Measurements from ENCODE around the gene AKAP13. TPM values are rescaled to one million over a fixed set of nuclear protein-coding genes. Genes with fewer than 3 reads are reported as not detected.
"Not testable (repeated sequence)": the region's sequence is repeated elsewhere in the genome, so short reads cannot be mapped to it uniquely, and the experiment has no call there.

AKAP13 gene
- polyA plus RNA-seq, 1 donor from 2014 or later = 10.0 TPM

GRCh38 chr15:85480923-85481322, 100.5 kb downstream of the AKAP13 start:
- Histone ChIP-seq H3F3A (ENCODE audit: insufficient read depth, low read length, poor library complexity, severe bottlenecking) (no peaks in the 10 kb centered on the region), H3K4me3 (ENCODE audit: low read length) (no peak overlapping the region), H3K9me3 (ENCODE audit: low read length) (no peaks in the 10 kb centered on the region), H3K4me2 (ENCODE audit: low read length) (no peak overlapping the region), H3K36me3 (ENCODE audit: insufficient read depth, low read length) (no peaks in the 10 kb centered on the region), H3K79me2 (replicated peaks; ENCODE audit: insufficient read depth, low read length) (peaks cover 2% of the 10 kb centered on the region), H2AFZ (ENCODE audit: low read depth, low read length) (no peak overlapping the region), H4K20me1 (ENCODE audit: insufficient read depth) (no peaks in the 10 kb centered on the region), H3K9me2 (ENCODE audit: insufficient read depth, low read length) (no peaks in the 10 kb centered on the region), H3K9ac (ENCODE audit: low read length) (no peak overlapping the region), H3K27me3 (ENCODE audit: insufficient read depth, low read depth, low read length) (no peaks in the 10 kb centered on the region), H3K27ac (ENCODE audit: low read length) (no peak overlapping the region)
- TF ChIP-seq CTCF (IDR thresholded peaks at IDR 0.05; ENCODE audit: poor library complexity, severe bottlenecking) (no peak), MXI1 (conservative IDR thresholded peaks at IDR 0.05; ENCODE audit: poor library complexity, severe bottlenecking) (no peak), TAF1 (IDR thresholded peaks at IDR 0.05; ENCODE audit: low read depth) (no peak), EP300 (conservative IDR thresholded peaks at IDR 0.05; ENCODE audit: poor library complexity, severe bottlenecking) (no peak), REST (IDR thresholded peaks at IDR 0.05; ENCODE audit: borderline replicate concordance) (no peak), RAD21 (conservative IDR thresholded peaks at IDR 0.05) (no peak), EZH2 (IDR thresholded peaks at IDR 0.05; ENCODE audit: borderline replicate concordance, insufficient read depth, low read length, poor library complexity, severe bottlenecking) (no peak), SMC3 (conservative IDR thresholded peaks at IDR 0.05; ENCODE audit: poor library complexity) (no peak), POLR2AphosphoS5 (IDR thresholded peaks at IDR 0.05) (no peak)

GRCh38 chr15:85481543-85481942, 101.1 kb downstream of the AKAP13 start:
- not testable (repeated sequence) for H2AFZ ChIP-seq (ENCODE audit: low read depth, low read length); H3F3A ChIP-seq (ENCODE audit: insufficient read depth, low read length, poor library complexity, severe bottlenecking); H3K4me3 ChIP-seq (ENCODE audit: low read length); H3K9ac ChIP-seq (ENCODE audit: low read length); H3K79me2 ChIP-seq (replicated peaks; ENCODE audit: insufficient read depth, low read length); H3K9me3 ChIP-seq (ENCODE audit: low read length); H3K9me2 ChIP-seq (ENCODE audit: insufficient read depth, low read length); H4K20me1 ChIP-seq (ENCODE audit: insufficient read depth); H3K27ac ChIP-seq (ENCODE audit: low read length); H3K27me3 ChIP-seq (ENCODE audit: insufficient read depth, low read depth, low read length); H3K4me2 ChIP-seq (ENCODE audit: low read length); H3K36me3 ChIP-seq (ENCODE audit: insufficient read depth, low read length)

- no peak overlapping the region for H3K9ac ChIP-seq (ENCODE audit: low read length)
- H3K4me3 ChIP-seq (ENCODE audit: low read length) = no peak overlapping the region
- H3K36me3 ChIP-seq (ENCODE audit: insufficient read depth, low read length) = no peaks in the 10 kb centered on the region
- H3K27ac ChIP-seq (ENCODE audit: low read length) = no peak overlapping the region
- H3F3A ChIP-seq (ENCODE audit: insufficient read depth, low read length, poor library complexity, severe bottlenecking) = no peaks in the 10 kb centered on the region
- no peaks in the 10 kb centered on the region for H4K20me1 ChIP-seq (ENCODE audit: insufficient read depth)
- TF ChIP-seq EZH2 (IDR thresholded peaks at IDR 0.05; ENCODE audit: borderline replicate concordance, insufficient read depth, low read length, poor library complexity, severe bottlenecking) (no peak), TAF1 (IDR thresholded peaks at IDR 0.05; ENCODE audit: low read depth) (no peak), MXI1 (conservative IDR thresholded peaks at IDR 0.05; ENCODE audit: poor library complexity, severe bottlenecking) (no peak), SMC3 (conservative IDR thresholded peaks at IDR 0.05; ENCODE audit: poor library complexity) (no peak), RAD21 (conservative IDR thresholded peaks at IDR 0.05) (no peak), CTCF (IDR thresholded peaks at IDR 0.05; ENCODE audit: poor library complexity, severe bottlenecking) (no peak), REST (IDR thresholded peaks at IDR 0.05; ENCODE audit: borderline replicate concordance) (no peak), EP300 (conservative IDR thresholded peaks at IDR 0.05; ENCODE audit: poor library complexity, severe bottlenecking) (no peak), POLR2AphosphoS5 (IDR thresholded peaks at IDR 0.05) (no peak)
- H3K27me3 ChIP-seq (ENCODE audit: insufficient read depth, low read depth, low read length) = no peaks in the 10 kb centered on the region
- peaks cover 2% of the 10 kb centered on the region for H3K79me2 ChIP-seq (replicated peaks; ENCODE audit: insufficient read depth, low read length)
- H3K4me2 ChIP-seq (ENCODE audit: low read length) = no peak overlapping the region
- H3K9me2 ChIP-seq (ENCODE audit: insufficient read depth, low read length) = no peaks in the 10 kb centered on the region
- H2AFZ ChIP-seq (ENCODE audit: low read depth, low read length) = no peak overlapping the region
- no peaks in the 10 kb centered on the region for H3K9me3 ChIP-seq (ENCODE audit: low read length)
Observed at GRCh38 chr15:85482894-85483293, 102.5 kb downstream of the AKAP13 start.

All from neural cell (in vitro differentiated cells).